NCI-H1417 (cell line): ENCODE measurements around the gene RNU6-9.
A peak's percentile ranks its signal among the peaks of the same experiment; 100 is the strongest.
"Not testable (repeated sequence)": the region's sequence is repeated elsewhere in the genome, so short reads cannot be mapped to it uniquely, and the experiment has no call there.

Experiments used
- DNase-seq, 3 experiments: peaks; one replicate each; lab custom pipeline; 2025; lab: John Stamatoyannopoulos, UW

RNU6-9 gene

GRCh38 chr19:892894-893689, at the start of gene RNU6-9, which contains the start of gene MED16:
RNU6-9 (plus strand) TSS chr19:893484.
MED16 (minus strand) TSS chr19:893187; CDS start chr19:891131, 2,056 bp downstream.
- DNase-seq, result peak; percentile 95 to 99 (median 98)

GRCh38 chr19:843836-844545, 49.3 kb upstream of the RNU6-9 start:
- DNase-seq, result peak in 1 of 3 experiments; percentile 51

GRCh38 chr19:844546-844971, 48.7 kb upstream of the RNU6-9 start:
- DNase-seq, result peak in 2 of 3 experiments; percentile 44 to 54

GRCh38 chr19:845707-846521, 47.4 kb upstream of the RNU6-9 start:
- no peak for DNase-seq

GRCh38 chr19:848386-848921, 44.8 kb upstream of the RNU6-9 start:
- DNase-seq, result no peak

- DNase-seq, result not testable (repeated sequence)
Observed at GRCh38 chr19:849195-849594, 44.1 kb upstream of the RNU6-9 start.

GRCh38 chr19:850221-850978, 42.9 kb upstream of the RNU6-9 start:
- DNase-seq, result peak in 2 of 3 experiments; percentile 90 to 96

GRCh38 chr19:850979-851335, 42.3 kb upstream of the RNU6-9 start:
- DNase-seq, result no peak

- DNase-seq, result no peak
Observed at GRCh38 chr19:852136-853013, 40.9 kb upstream of the RNU6-9 start, which contains the start of gene ELANE. ELANE (plus strand) TSS chr19:852303; CDS start chr19:852329, 26 bp downstream.

GRCh38 chr19:853014-853585, 40.2 kb upstream of the RNU6-9 start:
- no peak for DNase-seq

GRCh38 chr19:853614-854220, 39.6 kb upstream of the RNU6-9 start:
- not testable (repeated sequence) for DNase-seq

- no peak for DNase-seq
Observed at GRCh38 chr19:854549-854948, 38.7 kb upstream of the RNU6-9 start.

- DNase-seq, result no peak
Observed at GRCh38 chr19:855142-855541, 38.1 kb upstream of the RNU6-9 start.

GRCh38 chr19:855566-856120, 37.6 kb upstream of the RNU6-9 start:
- no peak for DNase-seq

GRCh38 chr19:858284-858683, 35.0 kb upstream of the RNU6-9 start:
- no peak for DNase-seq

- DNase-seq, result peak in 2 of 3 experiments; percentile 57 to 58
Observed at GRCh38 chr19:858868-859843, 34.1 kb upstream of the RNU6-9 start, which contains the start of gene CFD. CFD (plus strand) TSS chr19:859664; CDS start chr19:859690, 26 bp downstream.

GRCh38 chr19:861141-861755, 32.0 kb upstream of the RNU6-9 start:
- no peak for DNase-seq
